HepG2 (cell line): ENCODE results near the gene RNF148. TPM values are rescaled to one million over a fixed set of nuclear protein-coding genes. Genes with fewer than 3 reads are reported as not detected.

Experiments
- BCL6 ChIP-seq: IDR thresholded peaks from 2 replicates; pipeline ENCODE4 v1.6.1; 2016; ENCODE audit warnings: missing genetic modification reagents, missing compliant biosample characterization
- CEBPB ChIP-seq: IDR thresholded peaks from 2 replicates; pipeline ENCODE4 v1.6.1; 2011; ENCODE audit warnings: low read depth, low read length, improper control_type of control experiment, borderline replicate concordance
- CREB1 ChIP-seq, 2 experiments: fragments of 450-650 bp in 1 of 2; IDR thresholded peaks; 2 replicates each; pipeline ENCODE4 v1.6.1; 2016 to 2017; ENCODE audit warnings: control low read depth in 1 of 2, mild to moderate bottlenecking in 1 of 2, missing compliant biosample characterization in 1 of 2, missing genetic modification characterization in 1 of 2
- EP300 ChIP-seq, 3 experiments: sonication (generic) in 1 of 3; formaldehyde crosslinking in 1 of 3; IDR thresholded peaks; 2 replicates each; pipeline versions ENCODE4 v1.5.1 to v1.6.1; 2011 to 2020; ENCODE audit warnings: low read depth in 2 of 3, low read length in 2 of 3, borderline replicate concordance in 1 of 3, improper control_type of control experiment in 1 of 3, mild to moderate bottlenecking in 1 of 3, missing genetic modification reagents in 1 of 3, moderate library complexity in 1 of 3
- HNF1B ChIP-seq: sonication (generic); formaldehyde crosslinking; IDR thresholded peaks from 2 replicates; pipeline ENCODE4 v1.5.1; 2020; ENCODE audit warnings: mild to moderate bottlenecking, moderate library complexity, missing genetic modification reagents
- HOXA3 ChIP-seq: sonication (generic); formaldehyde crosslinking; IDR thresholded peaks from 2 replicates; pipeline ENCODE4 v1.5.0; 2020; ENCODE audit warnings: missing genetic modification reagents
- KDM3A ChIP-seq: IDR thresholded peaks from 2 replicates; pipeline ENCODE4 v1.6.1; 2018; ENCODE audit warnings: low read depth, missing compliant biosample characterization
- PATZ1 ChIP-seq: sonication (generic); formaldehyde crosslinking; IDR thresholded peaks from 2 replicates; pipeline ENCODE4 v1.4.0; 2020; ENCODE audit warnings: missing genetic modification reagents
- POLR2A ChIP-seq, 2 experiments: IDR thresholded peaks; 2 replicates each; pipeline ENCODE4 v1.6.1; 2011; ENCODE audit warnings: low read depth in 2 of 2, low read length in 2 of 2, mild to moderate bottlenecking in 1 of 2, moderate library complexity in 1 of 2; ENCODE audit not compliant: insufficient read depth in 1 of 2
- ZBTB26 ChIP-seq: IDR thresholded peaks from 2 replicates; pipeline ENCODE4 v1.6.1; 2016; ENCODE audit warnings: missing compliant biosample characterization, missing genetic modification reagents, borderline replicate concordance
- ZNF414 ChIP-seq: sonication (generic); formaldehyde crosslinking; IDR thresholded peaks from 2 replicates; pipeline ENCODE4 v1.5.0; 2020; ENCODE audit warnings: missing genetic modification reagents
- polyA plus RNA-seq, 8 experiments: library from polyadenylated mRNA; depleted of rRNA in 3 of 8; stranded (reverse) in 7 of 8; unstranded in 1 of 8; fragments of >200 nt; fragmentation: Illumina TruSeq in 4 of 8; extraction: Trizol in 4 of 8; gene quantifications; 2 replicates each; pipeline versions ENCODE4 v1.2.1 to v1.2.3, GENCODE V29; 2011 to 2016; ENCODE audit warnings: low read depth in 4 of 8, missing spikeins in 1 of 8, mixed read lengths in 1 of 8; ENCODE audit not compliant: insufficient read depth in 1 of 8
- total RNA-seq, 5 experiments: library from RNA; depleted of rRNA; stranded (reverse); fragments of >200 nt; fragmentation: Illumina TruSeq; extraction: Trizol; gene quantifications; 2 replicates each; pipeline ENCODE4 v1.2.3, GENCODE V29; 2016; ENCODE audit warnings: low read depth in 1 of 5
- TF ChIP-seq, protein P1 (sequence below): sonication (generic); formaldehyde crosslinking; IDR thresholded peaks from 2 replicates; pipeline ENCODE4 v1.4.0; 2020; ENCODE audit warnings: low read depth, missing genetic modification reagents

RNF148 gene
- total and polyA plus RNA-seq, 2 of the 13 experiments (the other 11 are each of a cell fraction or from before 2014, with no cell fraction given) = 0.16 to 1.6 TPM

- TF ChIP-seq HNF1B = peak; percentile 82
- peak; percentile 74; the same call in 1 of the 2 replicates for TF ChIP-seq ZBTB26 (CRISPR knock-in tag)
- peak; percentile 66; the same call in 1 of the 2 replicates for TF ChIP-seq ZNF414 (CRISPR knock-in tag)
- TF ChIP-seq HOXA3 (CRISPR knock-in tag) = peak; percentile 85
- TF ChIP-seq PATZ1 (CRISPR knock-in tag) = peak; percentile 79
- TF ChIP-seq BCL6 (CRISPR knock-in tag) = peak; percentile 88
- peak; percentile 63 for TF ChIP-seq CREB1 (IDR thresholded peaks at IDR 0.05)
- peak; percentile 26; the same call in 1 of the 2 replicates for TF ChIP-seq CREB1 (CRISPR knock-in tag; IDR thresholded peaks at IDR 0.05)
- peak; percentile 35; the same call in 1 of the 2 replicates for TF ChIP-seq CEBPB
- TF ChIP-seq EP300 (IDR thresholded peaks at IDR 0.05; ENCODE audit: low read depth in 2 of 2, low read length in 2 of 2) = peak in 1 of 2 experiments; percentile 82; a peak in 2 of 4 replicates
- peak; percentile 87 for TF ChIP-seq EP300 (CRISPR knock-in tag; IDR thresholded peaks at IDR 0.05; ENCODE audit: borderline replicate concordance)
- peak; percentile 44; the same call in 1 of the 2 replicates for TF ChIP-seq KDM3A
- TF ChIP-seq, protein P1, sequence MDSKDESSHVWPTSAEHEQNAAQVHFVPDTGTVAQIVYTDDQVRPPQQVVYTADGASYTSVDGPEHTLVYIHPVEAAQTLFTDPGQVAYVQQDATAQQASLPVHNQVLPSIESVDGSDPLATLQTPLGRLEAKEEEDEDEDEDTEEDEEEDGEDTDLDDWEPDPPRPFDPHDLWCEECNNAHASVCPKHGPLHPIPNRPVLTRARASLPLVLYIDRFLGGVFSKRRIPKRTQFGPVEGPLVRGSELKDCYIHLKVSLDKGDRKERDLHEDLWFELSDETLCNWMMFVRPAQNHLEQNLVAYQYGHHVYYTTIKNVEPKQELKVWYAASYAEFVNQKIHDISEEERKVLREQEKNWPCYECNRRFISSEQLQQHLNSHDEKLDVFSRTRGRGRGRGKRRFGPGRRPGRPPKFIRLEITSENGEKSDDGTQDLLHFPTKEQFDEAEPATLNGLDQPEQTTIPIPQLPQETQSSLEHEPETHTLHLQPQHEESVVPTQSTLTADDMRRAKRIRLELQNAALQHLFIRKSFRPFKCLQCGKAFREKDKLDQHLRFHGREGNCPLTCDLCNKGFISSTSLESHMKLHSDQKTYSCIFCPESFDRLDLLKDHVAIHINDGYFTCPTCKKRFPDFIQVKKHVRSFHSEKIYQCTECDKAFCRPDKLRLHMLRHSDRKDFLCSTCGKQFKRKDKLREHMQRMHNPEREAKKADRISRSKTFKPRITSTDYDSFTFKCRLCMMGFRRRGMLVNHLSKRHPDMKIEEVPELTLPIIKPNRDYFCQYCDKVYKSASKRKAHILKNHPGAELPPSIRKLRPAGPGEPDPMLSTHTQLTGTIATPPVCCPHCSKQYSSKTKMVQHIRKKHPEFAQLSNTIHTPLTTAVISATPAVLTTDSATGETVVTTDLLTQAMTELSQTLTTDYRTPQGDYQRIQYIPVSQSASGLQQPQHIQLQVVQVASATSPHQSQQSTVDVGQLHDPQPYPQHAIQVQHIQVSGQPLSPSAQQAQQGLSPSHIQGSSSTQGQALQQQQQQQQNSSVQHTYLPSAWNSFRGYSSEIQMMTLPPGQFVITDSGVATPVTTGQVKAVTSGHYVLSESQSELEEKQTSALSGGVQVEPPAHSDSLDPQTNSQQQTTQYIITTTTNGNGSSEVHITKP = peak; percentile 74
- TF ChIP-seq POLR2A (IDR thresholded peaks at IDR 0.05; ENCODE audit: insufficient read depth in 1 of 2, low read depth in 2 of 2, low read length in 2 of 2) = peak in 1 of 2 experiments; percentile 44; a peak in 1 of 4 replicates
Observed at GRCh38 chr7:122679269-122679709, 23.4 kb downstream of the RNF148 start (continued).
